DOHH2 (cell line): ENCODE measurements around the gene COL11A2.

ENCODE experiments used
- EZH2phosphoT487 ChIP-seq: fragments of 200-600 bp; sonication (generic); IDR thresholded peaks from 2 replicates; pipeline ENCODE4 v1.6.1; 2017; ENCODE audit warnings: borderline replicate concordance, mild to moderate bottlenecking, antibody characterized with exemption, low read length, moderate library complexity, mixed read lengths
- TF ChIP-seq, protein P1 (sequence below): fragments of 200-600 bp; sonication (generic); IDR thresholded peaks from one replicate; pipeline ENCODE4 v1.5.1; 2014; ENCODE audit warnings: antibody characterized with exemption, mild to moderate bottlenecking, low read depth, low read length; ENCODE audit not compliant: poor library complexity, severe bottlenecking

- TF ChIP-seq, protein P1, sequence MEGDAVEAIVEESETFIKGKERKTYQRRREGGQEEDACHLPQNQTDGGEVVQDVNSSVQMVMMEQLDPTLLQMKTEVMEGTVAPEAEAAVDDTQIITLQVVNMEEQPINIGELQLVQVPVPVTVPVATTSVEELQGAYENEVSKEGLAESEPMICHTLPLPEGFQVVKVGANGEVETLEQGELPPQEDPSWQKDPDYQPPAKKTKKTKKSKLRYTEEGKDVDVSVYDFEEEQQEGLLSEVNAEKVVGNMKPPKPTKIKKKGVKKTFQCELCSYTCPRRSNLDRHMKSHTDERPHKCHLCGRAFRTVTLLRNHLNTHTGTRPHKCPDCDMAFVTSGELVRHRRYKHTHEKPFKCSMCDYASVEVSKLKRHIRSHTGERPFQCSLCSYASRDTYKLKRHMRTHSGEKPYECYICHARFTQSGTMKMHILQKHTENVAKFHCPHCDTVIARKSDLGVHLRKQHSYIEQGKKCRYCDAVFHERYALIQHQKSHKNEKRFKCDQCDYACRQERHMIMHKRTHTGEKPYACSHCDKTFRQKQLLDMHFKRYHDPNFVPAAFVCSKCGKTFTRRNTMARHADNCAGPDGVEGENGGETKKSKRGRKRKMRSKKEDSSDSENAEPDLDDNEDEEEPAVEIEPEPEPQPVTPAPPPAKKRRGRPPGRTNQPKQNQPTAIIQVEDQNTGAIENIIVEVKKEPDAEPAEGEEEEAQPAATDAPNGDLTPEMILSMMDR, result no peak
- TF ChIP-seq EZH2phosphoT487, result no peak
These were observed 2.4 kb downstream of the COL11A2 start for GRCh38 chr6:33189625-33190448.
